OCI-LY7 (cell line): ENCODE results near the gene TNFRSF8.

ENCODE experiments used
- CTCF ChIP-seq: fragments of 200-600 bp; sonication (generic); conservative IDR thresholded peaks from 2 replicates; pipeline ENCODE4 v1.5.1; 2014; ENCODE audit warnings: mild to moderate bottlenecking, antibody characterized with exemption, low read length, moderate library complexity, mixed read lengths
- EZH2phosphoT487 ChIP-seq: fragments of 200-600 bp; sonication (generic); IDR thresholded peaks from 2 replicates; pipeline ENCODE4 v1.6.1; 2018; ENCODE audit warnings: low read depth, borderline replicate concordance, mild to moderate bottlenecking, mixed run types, antibody characterized with exemption, low read length, moderate library complexity, mixed read lengths

GRCh38 chr1:12016182-12016581, 46.9 kb upstream of the TNFRSF8 start:
- no peak for TF ChIP-seq CTCF
- TF ChIP-seq EZH2phosphoT487 = no peak
